ENCODE results near the gene GPX3. TPM values are rescaled to one million over a fixed set of nuclear protein-coding genes. Genes with fewer than 3 reads are reported as not detected.

Gene GPX3
- total RNA-seq, 1 donor from 2014 or later = 5.3 TPM

DNA sequence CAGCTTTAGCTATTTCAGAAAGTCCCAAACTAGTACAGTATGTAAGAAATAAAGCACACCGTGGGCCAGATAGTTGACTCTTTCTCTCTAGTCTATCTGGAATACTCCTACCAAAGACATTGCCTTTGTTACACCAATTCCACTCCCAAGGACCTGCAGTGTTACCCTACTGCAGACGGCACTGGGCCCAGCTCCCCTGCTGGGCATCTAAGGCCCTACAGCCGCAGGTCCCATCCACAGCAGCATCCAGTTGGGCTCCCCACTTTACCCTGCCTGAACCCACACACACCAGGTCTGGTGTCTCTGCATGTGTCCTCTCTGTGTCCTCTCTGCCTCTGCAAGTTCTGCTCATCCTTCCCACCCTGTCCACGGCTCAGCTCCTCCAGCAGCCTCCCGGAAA lies 37.9 kb downstream of the GPX3 start:
- Mint-ChIP-seq H3K27ac (ENCODE audit: unreplicated experiment) (no peak overlapping the region), H3K4me1 (ENCODE audit: low read depth) (peaks cover 35% of the 10 kb centered on the region), H3K36me3 (ENCODE audit: low read depth) (peaks cover 30% of the 10 kb centered on the region), H3K27me3 (ENCODE audit: low read depth) (no peaks in the 10 kb centered on the region), H3K4me3 (ENCODE audit: unreplicated experiment) (no peak overlapping the region), H3K9me3 (ENCODE audit: low read depth) (no peaks in the 10 kb centered on the region)
- DNase-seq (ENCODE audit: low spot score) = no peak
- TF ChIP-seq, protein P1, sequence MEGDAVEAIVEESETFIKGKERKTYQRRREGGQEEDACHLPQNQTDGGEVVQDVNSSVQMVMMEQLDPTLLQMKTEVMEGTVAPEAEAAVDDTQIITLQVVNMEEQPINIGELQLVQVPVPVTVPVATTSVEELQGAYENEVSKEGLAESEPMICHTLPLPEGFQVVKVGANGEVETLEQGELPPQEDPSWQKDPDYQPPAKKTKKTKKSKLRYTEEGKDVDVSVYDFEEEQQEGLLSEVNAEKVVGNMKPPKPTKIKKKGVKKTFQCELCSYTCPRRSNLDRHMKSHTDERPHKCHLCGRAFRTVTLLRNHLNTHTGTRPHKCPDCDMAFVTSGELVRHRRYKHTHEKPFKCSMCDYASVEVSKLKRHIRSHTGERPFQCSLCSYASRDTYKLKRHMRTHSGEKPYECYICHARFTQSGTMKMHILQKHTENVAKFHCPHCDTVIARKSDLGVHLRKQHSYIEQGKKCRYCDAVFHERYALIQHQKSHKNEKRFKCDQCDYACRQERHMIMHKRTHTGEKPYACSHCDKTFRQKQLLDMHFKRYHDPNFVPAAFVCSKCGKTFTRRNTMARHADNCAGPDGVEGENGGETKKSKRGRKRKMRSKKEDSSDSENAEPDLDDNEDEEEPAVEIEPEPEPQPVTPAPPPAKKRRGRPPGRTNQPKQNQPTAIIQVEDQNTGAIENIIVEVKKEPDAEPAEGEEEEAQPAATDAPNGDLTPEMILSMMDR (IDR thresholded peaks at IDR 0.05) = peak; percentile 10

DNA sequence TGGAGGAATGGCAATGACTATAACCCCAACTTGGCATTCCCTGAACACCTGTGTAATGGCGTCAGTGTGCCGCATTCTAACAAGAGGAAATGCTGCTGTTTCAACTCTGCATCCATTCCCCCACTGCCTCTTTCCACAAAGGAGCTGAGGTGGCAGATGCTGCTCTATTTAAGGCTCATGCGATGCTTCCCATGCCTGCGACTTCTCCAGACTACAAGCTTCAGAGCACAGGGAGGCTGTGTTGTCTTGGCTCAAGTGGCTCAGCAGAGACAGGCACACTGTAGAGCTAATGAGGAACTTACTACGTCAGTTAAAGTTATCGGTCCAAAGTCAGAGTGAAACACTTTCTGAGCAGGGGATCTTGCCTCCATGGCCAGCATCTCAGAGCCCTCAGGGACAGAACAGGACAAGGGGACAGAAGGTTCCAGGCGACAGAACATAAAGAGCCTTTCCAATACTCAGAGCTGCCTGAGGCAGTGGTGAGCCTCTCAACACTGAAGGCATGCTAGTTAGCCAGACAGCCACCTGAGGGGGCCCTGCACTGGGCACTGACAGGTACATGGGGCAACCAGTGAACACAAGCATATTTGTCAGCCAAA lies 38.6 kb downstream of the GPX3 start:
- DNase-seq (ENCODE audit: low spot score) = no peak
- Mint-ChIP-seq H3K9me3 (ENCODE audit: low read depth) (no peaks in the 10 kb centered on the region), H3K27ac (ENCODE audit: unreplicated experiment) (no peak overlapping the region), H3K27me3 (ENCODE audit: low read depth) (no peaks in the 10 kb centered on the region), H3K4me3 (ENCODE audit: unreplicated experiment) (no peak overlapping the region), H3K4me1 (ENCODE audit: low read depth) (peaks cover 42% of the 10 kb centered on the region), H3K36me3 (ENCODE audit: low read depth) (peaks cover 30% of the 10 kb centered on the region)
- TF ChIP-seq, protein P1 (IDR thresholded peaks at IDR 0.05) = no peak

DNA sequence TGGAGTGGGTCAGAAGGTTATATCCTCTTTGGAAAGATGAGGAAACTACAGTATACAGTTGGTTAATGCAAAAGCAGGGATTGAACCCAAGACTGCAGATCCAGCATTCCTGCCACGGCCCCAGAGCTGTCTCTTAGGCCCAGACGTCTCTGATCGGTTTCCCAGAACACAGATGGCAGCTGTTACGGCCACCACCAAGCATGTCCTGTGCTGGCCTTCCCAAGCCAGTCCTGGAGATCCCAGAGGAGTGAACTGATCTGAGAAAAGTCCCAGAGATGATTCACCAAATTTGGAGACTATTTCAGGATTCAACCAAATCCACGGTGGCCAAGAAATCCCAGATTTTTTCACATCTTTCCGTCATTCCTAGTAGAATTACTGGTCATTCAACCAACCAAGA lies 40.4 kb downstream of the GPX3 start:
- no peak for DNase-seq (ENCODE audit: low spot score)
- Mint-ChIP-seq H3K36me3 (ENCODE audit: low read depth) (peaks cover 26% of the 10 kb centered on the region), H3K27me3 (ENCODE audit: low read depth) (no peaks in the 10 kb centered on the region), H3K4me1 (ENCODE audit: low read depth) (peaks cover 52% of the 10 kb centered on the region), H3K27ac (ENCODE audit: unreplicated experiment) (no peak overlapping the region), H3K9me3 (ENCODE audit: low read depth) (no peaks in the 10 kb centered on the region), H3K4me3 (ENCODE audit: unreplicated experiment) (no peak overlapping the region)
- TF ChIP-seq, protein P1 (IDR thresholded peaks at IDR 0.05) = no peak

DNA sequence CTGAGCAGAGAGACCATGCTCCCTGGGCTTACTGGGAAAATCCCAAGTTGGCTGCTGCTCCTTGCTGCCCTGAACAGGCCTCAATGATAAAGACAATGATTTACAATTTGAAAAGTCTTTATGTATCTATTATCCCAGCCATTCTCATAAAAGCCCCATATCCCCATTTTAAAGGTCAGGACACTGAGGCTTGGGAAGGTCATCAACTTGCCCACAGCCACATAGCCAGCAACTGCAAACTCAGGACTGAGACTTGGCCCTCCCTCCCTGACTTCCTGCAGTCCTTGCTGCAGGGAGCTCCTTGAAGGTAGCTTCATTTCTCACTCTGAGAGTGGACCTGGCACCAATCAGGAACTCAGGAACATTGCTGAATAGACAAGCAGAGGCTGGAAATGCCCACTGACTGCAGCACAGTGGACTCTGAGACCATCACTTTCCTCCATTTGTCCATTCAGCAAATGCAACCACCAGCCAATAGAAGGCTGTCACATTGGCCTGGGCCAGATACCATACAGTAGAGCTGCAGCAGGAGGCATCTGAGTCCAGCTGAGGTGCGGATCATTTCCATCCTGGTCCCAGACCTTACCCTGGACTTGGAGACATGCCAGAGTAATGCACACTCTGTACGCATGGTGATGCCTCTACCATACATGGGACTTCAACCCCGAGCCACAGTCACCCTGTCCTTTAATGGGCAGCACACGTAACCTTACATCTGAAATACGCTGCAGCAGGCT lies 42.2 kb downstream of the GPX3 start:
- H3K27ac Mint-ChIP-seq (ENCODE audit: unreplicated experiment) = peak overlapping the region; percentile 99
- peaks cover 16% of the 10 kb centered on the region for H3K36me3 Mint-ChIP-seq (ENCODE audit: low read depth)
- H3K4me1 Mint-ChIP-seq (ENCODE audit: low read depth) = peaks cover 66% of the 10 kb centered on the region

More for the DNA sequence above, 42.2 kb downstream of the GPX3 start:
- Mint-ChIP-seq H3K27me3 (ENCODE audit: low read depth) (no peaks in the 10 kb centered on the region), H3K9me3 (ENCODE audit: low read depth) (no peaks in the 10 kb centered on the region), H3K4me3 (ENCODE audit: unreplicated experiment) (no peak overlapping the region)
- DNase-seq (ENCODE audit: low spot score) = no peak
- TF ChIP-seq, protein P1 (IDR thresholded peaks at IDR 0.05) = no peak
